ENCODE measurements around the gene MST1.

MST1 gene

DNA sequence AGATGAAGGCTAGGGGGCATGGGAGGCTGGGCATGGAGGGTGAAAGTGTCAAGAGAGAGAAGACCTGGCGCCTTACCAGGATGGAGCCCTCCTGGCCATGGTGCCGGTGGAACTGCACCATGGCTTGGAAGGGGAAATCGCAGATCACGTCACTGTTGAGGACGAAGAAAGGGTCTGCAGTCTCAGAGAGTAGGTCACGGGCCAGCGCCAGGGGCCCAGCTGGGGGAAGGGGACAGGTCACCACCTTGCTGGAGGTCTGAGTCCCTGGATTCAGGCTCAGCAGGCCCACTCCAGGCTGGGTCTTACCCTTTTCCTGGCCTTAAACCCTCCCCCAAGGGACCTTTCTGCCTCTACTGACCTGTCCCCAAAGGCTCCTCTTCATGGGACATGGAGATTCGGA lies 33.6 kb upstream of the MST1 start:
- H3K4me3 ChIP-seq (ENCODE audit: low read length), result peak overlapping the region; percentile 100
- DNase-seq (ENCODE audit: low read depth), result no peak
- TF ChIP-seq, protein P1, sequence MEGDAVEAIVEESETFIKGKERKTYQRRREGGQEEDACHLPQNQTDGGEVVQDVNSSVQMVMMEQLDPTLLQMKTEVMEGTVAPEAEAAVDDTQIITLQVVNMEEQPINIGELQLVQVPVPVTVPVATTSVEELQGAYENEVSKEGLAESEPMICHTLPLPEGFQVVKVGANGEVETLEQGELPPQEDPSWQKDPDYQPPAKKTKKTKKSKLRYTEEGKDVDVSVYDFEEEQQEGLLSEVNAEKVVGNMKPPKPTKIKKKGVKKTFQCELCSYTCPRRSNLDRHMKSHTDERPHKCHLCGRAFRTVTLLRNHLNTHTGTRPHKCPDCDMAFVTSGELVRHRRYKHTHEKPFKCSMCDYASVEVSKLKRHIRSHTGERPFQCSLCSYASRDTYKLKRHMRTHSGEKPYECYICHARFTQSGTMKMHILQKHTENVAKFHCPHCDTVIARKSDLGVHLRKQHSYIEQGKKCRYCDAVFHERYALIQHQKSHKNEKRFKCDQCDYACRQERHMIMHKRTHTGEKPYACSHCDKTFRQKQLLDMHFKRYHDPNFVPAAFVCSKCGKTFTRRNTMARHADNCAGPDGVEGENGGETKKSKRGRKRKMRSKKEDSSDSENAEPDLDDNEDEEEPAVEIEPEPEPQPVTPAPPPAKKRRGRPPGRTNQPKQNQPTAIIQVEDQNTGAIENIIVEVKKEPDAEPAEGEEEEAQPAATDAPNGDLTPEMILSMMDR (conservative IDR thresholded peaks at IDR 0.05; ENCODE audit: low read length), result no peak

DNA sequence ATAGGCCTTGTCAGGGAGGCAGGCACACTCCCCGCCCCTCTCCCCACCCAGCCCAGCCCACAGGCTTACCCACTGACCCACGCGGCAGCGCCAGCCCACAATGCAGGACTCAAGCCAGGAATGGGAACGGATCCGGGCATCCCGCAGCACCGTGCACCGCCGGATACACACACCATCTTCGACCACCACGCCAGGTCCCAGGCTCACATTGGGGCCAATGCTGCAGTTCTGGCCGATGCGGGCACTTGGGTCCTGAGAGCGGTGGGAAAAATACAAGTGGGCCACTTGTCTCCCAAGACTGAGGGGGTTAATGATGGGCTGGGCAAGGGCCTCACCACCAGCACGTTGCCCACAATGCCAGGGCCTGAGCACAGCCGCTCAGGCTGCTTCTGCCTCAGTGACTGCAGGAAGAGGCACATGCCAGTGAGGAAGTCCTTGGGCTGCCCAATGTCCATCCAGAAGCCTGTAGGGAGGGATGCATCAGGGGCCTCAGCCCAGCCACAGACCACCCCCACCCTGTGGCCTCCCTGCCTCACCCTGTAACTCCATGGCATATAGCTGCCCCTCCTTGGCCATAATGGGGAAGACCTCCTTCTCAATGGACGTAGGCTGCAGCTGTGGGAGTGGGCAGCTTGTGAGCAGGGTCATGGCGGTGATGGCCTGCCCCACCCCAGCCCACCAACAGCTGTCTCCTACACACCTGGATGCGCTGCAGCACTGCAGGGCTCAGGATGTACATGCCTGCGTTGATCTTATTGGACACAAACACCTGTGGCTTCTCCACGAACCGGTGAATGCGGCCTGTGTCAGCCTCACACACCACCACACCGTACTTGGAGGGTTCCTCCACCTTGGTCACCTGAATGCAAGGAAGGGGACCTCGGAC lies 32.9 kb upstream of the MST1 start:
- H3K4me3 ChIP-seq (ENCODE audit: low read length), result peak overlapping the region; percentile 100
- TF ChIP-seq, protein P1 (conservative IDR thresholded peaks at IDR 0.05; ENCODE audit: low read length), result no peak
- DNase-seq (ENCODE audit: low read depth), result no peak

DNA sequence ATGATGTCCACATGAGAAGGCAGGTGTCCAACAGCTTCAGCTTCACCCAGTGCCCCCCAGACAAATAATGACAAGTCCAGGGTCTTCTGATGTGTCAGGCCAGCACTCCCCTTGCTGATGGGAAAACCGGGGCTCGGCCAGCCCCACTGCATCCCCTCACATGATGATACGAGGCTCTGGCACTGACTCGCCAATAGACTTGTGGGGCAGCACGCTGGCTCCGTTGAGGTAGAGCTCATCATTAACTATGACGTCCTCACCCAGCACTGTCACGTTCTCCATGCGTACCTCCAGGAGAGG lies 32.3 kb upstream of the MST1 start:
- TF ChIP-seq, protein P1 (conservative IDR thresholded peaks at IDR 0.05; ENCODE audit: low read length), result no peak
- no peak for DNase-seq (ENCODE audit: low read depth)
- no peak overlapping the region for H3K4me3 ChIP-seq (ENCODE audit: low read length)

DNA sequence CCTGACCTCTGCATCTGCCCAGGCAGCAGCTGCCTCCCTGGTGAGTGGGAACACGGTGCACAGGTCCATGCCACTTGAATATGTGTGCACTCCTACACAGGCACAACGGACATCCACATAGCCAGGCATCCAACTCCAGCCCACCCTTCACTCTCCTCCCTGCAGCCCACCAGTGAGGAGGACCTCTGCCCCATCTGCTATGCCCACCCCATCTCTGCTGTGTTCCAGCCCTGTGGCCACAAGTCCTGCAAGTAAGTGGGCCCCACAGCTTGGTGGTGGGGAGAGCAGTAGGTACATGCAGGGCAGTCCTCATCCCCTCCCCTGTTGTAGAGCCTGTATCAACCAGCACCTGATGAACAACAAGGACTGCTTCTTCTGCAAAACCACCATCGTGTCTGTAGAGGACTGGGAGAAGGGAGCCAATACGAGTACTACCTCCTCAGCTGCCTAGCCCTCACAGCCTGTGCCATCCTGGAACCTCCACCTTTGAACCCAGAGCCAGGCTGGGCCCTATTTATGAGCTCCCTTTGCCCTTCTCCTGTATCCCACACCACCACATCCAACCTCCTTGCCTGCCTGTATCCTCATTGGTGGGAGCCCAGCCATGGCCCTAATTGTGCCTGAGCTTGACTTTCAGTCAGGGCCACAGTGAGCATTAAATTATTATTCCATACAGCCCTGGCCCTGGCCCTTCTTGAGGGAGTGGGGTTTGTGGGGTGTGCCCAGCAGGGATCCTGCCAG lies 31.8 kb upstream of the MST1 start:
- TF ChIP-seq, protein P1 (conservative IDR thresholded peaks at IDR 0.05; ENCODE audit: low read length), result no peak
- no peak overlapping the region for H3K4me3 ChIP-seq (ENCODE audit: low read length)
- no peak for DNase-seq (ENCODE audit: low read depth)

DNA sequence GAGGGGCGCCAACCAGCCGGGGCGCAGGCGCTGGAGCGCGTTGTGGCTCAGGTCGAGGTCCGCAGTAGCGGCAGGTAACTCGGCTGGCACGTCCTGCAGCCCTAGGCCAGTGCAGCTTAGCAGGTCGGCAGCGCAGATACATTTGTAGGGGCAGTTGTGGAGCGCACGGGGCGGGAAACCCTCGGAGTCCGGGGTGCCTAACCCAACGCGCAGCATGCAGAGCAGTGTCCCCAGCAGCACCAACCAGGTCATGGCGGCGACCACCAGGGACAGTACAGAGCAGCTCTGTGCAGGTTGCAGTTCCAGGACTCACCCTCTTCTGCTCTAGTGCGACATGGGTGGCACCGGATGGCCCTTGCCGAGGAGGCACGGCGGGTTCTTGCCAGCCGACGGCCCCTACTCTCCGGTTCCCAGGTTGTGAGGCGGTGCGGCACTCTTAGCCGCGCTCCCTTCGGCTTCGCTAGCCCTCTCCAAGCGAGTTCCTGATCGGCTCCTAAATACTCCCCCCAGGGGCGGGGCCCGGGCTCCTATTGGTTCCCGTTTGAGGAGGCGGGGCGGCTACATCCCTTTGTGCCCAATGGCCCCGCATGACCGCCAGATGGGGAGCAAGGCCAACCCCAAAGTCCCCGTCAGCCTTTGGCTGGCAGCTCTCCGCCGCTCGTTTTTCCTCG lies 30.1 kb upstream of the MST1 start, which contains the start of gene AMIGO3:
TSS of gene AMIGO3 (minus strand) at position 471 of the 671 bp plus-strand sequence. CDS start at position 252, 219 bp downstream.
- peak; percentile 90 for DNase-seq (ENCODE audit: low read depth)
- H3K4me3 ChIP-seq (ENCODE audit: low read length), result peak within 1 kb of the TSS; percentile 64
- TF ChIP-seq, protein P1 (conservative IDR thresholded peaks at IDR 0.05; ENCODE audit: low read length), result peak; percentile 57

DNA sequence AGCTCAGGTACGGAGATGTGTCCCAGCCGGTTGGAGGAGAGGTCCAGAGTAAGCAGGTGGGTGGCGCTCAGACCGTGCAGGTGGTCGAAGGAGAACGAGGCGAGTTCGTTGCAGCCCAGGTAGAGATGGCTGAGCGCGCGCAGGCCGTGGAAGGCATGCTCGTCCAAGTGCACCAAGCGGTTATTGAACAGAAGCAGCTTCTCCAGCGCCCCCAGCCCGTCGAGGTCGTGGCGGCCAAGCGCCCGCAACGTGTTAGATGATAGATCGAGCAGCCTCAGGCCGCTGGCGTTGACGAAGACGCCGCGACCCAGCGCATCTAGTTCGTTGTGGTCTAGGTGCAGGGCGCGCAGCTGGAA lies 29.6 kb upstream of the MST1 start:
- peak overlapping the region; percentile 64 for H3K4me3 ChIP-seq (ENCODE audit: low read length)
- TF ChIP-seq, protein P1 (conservative IDR thresholded peaks at IDR 0.05; ENCODE audit: low read length), result no peak
- DNase-seq (ENCODE audit: low read depth), result no peak

All from AG10803 (cell line).